ENCODE results near the gene GPR22. TPM values are rescaled to one million over a fixed set of nuclear protein-coding genes. Genes with fewer than 3 reads are reported as not detected.

Gene GPR22
- total RNA-seq, 2 donors from 2014 or later: 21.7 to 40.6 TPM

DNA sequence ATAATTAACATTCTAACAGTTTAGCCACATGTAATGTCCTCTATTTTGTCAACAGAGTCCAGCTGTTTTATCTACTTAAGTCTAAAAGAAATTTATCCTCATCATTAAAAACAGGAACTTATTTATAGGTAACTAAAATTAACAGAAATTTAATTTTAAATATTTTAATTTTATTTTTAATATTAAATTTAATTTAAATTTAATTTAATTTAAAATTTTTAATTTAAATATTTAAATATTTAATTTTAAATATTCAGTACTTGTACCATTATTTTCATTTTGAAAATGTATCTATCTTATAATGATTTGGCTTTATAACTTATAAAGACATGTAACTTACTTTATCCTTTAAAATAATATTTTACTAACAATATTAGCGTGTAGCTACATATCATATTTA, 1.0 kb upstream of the GPR22 start:
- DNase-seq (ENCODE audit: low spot score): no peak
- no peaks in the 10 kb centered on the region for H3K27me3 ChIP-seq
- no peaks in the 10 kb centered on the region for H3K36me3 ChIP-seq
- no peaks in the 10 kb centered on the region for H3K4me1 ChIP-seq
- no peaks in the 10 kb centered on the region for H3K9me3 ChIP-seq
- H3K27ac ChIP-seq: peak overlapping the region in 1 of 2 donors; percentile 85
- H3K4me3 ChIP-seq: no peak overlapping the region
- TF ChIP-seq, protein P1, sequence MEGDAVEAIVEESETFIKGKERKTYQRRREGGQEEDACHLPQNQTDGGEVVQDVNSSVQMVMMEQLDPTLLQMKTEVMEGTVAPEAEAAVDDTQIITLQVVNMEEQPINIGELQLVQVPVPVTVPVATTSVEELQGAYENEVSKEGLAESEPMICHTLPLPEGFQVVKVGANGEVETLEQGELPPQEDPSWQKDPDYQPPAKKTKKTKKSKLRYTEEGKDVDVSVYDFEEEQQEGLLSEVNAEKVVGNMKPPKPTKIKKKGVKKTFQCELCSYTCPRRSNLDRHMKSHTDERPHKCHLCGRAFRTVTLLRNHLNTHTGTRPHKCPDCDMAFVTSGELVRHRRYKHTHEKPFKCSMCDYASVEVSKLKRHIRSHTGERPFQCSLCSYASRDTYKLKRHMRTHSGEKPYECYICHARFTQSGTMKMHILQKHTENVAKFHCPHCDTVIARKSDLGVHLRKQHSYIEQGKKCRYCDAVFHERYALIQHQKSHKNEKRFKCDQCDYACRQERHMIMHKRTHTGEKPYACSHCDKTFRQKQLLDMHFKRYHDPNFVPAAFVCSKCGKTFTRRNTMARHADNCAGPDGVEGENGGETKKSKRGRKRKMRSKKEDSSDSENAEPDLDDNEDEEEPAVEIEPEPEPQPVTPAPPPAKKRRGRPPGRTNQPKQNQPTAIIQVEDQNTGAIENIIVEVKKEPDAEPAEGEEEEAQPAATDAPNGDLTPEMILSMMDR (IDR thresholded peaks at IDR 0.05): no peak

DNA sequence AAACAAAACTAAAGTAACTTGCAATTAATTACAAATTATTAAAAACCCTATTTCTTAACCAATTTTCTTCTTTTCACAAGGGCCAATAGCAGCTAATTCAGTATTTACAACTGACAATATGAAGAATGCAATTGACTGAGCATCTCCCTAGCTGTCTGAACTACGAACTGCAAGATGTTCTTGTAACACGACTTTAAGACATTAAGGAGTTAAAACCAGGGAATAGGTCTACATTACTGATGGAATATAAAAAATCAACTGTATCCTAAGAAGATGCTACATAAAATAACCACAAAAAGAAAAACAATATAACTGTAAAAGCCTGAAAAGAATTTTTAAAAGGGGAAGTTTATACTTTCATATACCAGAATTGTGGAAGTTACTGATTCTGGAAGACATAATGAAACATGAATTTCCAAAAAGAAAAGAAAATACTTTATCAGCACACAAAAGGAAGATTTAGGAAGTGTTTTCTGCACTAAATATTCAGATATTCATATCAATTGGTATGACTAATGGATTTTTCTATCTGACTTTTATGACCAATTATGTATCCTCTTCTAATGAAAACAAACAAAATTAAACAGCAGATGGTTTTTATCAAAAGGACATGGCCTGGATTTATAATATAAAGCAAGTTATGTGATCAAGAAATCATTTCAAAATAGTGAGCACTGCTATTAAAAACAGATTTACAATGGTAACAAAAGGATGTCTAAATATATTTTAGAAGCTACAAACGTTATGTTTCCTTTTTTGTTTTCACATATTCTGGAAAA, 1.6 kb downstream of the GPR22 start:
- peak overlapping the region; percentile 65 to 85 for H3K27ac ChIP-seq
- TF ChIP-seq, protein P1 (IDR thresholded peaks at IDR 0.05): peak in 1 of 2 donors; percentile 49
- no peaks in the 10 kb centered on the region for H3K36me3 ChIP-seq
- no peaks in the 10 kb centered on the region for H3K4me1 ChIP-seq
- DNase-seq (ENCODE audit: low spot score): no peak
- no peaks in the 10 kb centered on the region for H3K9me3 ChIP-seq
- no peaks in the 10 kb centered on the region for H3K27me3 ChIP-seq
- peak overlapping the region; percentile 31 to 38 for H3K4me3 ChIP-seq

DNA sequence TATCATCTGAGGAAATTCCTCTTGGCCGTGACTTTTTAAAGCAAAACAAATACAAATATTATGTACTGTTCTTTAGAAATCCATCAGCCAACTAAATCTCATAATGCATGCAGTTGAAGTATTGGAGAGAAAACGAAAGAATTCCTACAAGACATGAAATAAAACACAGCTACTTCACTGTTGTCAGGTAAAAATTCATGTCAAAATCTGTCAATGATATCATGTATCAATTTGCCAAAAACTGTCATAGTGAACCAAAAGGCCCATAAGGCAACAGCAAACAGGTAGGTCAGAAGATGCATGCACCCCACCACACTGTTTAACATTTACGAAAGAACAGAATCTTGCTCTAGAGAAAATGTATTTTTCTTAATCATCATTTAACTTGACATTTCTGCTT, 2.3 kb downstream of the GPR22 start:
- DNase-seq (ENCODE audit: low spot score): no peak
- Histone ChIP-seq H3K9me3 (no peaks in the 10 kb centered on the region), H3K4me1 (no peaks in the 10 kb centered on the region), H3K4me3 (peak overlapping the region; percentile 31 to 38), H3K27ac (peak overlapping the region; percentile 65 to 85), H3K27me3 (no peaks in the 10 kb centered on the region), H3K36me3 (no peaks in the 10 kb centered on the region)
- TF ChIP-seq, protein P1 (IDR thresholded peaks at IDR 0.05): no peak

DNA sequence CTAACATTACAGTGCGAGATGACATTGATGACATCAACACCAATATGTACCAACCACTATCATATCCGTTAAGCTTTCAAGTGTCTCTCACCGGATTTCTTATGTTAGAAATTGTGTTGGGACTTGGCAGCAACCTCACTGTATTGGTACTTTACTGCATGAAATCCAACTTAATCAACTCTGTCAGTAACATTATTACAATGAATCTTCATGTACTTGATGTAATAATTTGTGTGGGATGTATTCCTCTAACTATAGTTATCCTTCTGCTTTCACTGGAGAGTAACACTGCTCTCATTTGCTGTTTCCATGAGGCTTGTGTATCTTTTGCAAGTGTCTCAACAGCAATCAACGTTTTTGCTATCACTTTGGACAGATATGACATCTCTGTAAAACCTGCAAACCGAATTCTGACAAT, 4.3 kb downstream of the GPR22 start:
- DNase-seq (ENCODE audit: low spot score): no peak
- Histone ChIP-seq H3K27me3 (no peaks in the 10 kb centered on the region), H3K4me1 (no peaks in the 10 kb centered on the region), H3K4me3 (peak overlapping the region; percentile 31 to 38), H3K9me3 (no peaks in the 10 kb centered on the region), H3K36me3 (no peaks in the 10 kb centered on the region), H3K27ac (peak overlapping the region; percentile 65 to 85)
- TF ChIP-seq, protein P1 (IDR thresholded peaks at IDR 0.05): no peak

DNA sequence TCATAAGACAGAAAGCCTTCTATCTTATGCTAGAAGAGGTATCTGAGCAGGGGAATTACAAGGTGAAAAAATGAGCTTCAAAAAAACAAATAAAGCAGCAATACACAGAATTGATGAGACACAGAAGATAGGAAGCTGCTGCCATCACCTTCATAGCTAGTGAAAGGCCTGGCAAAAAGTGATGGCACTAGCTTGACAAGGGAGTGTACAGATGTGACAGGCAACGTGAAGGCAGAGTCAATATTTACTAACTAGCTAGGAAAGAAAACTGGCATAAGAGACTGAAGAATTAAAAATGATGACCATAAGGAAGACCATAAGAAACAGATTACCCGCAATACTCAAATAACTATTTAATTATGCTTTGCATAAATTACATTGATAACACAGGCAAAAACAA, 9.4 kb downstream of the GPR22 start:
- Histone ChIP-seq H3K27me3 (no peaks in the 10 kb centered on the region), H3K9me3 (no peaks in the 10 kb centered on the region), H3K4me3 (no peak overlapping the region), H3K36me3 (no peaks in the 10 kb centered on the region), H3K4me1 (peaks cover 0 to 5% of the 10 kb centered on the region in 2 donors), H3K27ac (peak overlapping the region; percentile 51 to 85)
- TF ChIP-seq, protein P1 (IDR thresholded peaks at IDR 0.05): no peak
- no peak for DNase-seq (ENCODE audit: low spot score)

All from right atrium auricular region (tissue), 2 donors.